SK-N-SH (cell line): ENCODE results near the gene GPR132.
"Not testable (repeated sequence)": the region's sequence is repeated elsewhere in the genome, so short reads cannot be mapped to it uniquely, and the experiment has no call there.

ENCODE experiments used
- CTCF ChIP-seq: fragments of 200-600 bp; sonication (generic); IDR thresholded peaks from 2 replicates; pipeline ENCODE4 v1.6.1; 2017; ENCODE audit warnings: antibody characterized with exemption, mild to moderate bottlenecking, moderate library complexity
- EP300 ChIP-seq, 2 experiments: IDR thresholded peaks; 2 replicates each; pipeline versions ENCODE4 v1.4.0 to v1.6.1; 2012; ENCODE audit warnings: borderline replicate concordance in 1 of 2, low read depth in 1 of 2, low read length in 1 of 2
- EZH2phosphoT487 ChIP-seq: fragments of 200-600 bp; sonication (generic); IDR thresholded peaks from 2 replicates; pipeline ENCODE4 v1.6.1; 2017; ENCODE audit warnings: low read depth, mixed run types, mild to moderate bottlenecking, antibody characterized with exemption, moderate library complexity, borderline replicate concordance
- JUND ChIP-seq: IDR thresholded peaks from 2 replicates; pipeline ENCODE4 v1.4.0; 2012
- MAX ChIP-seq: IDR thresholded peaks from 2 replicates; pipeline ENCODE4 v1.4.0; 2012; ENCODE audit warnings: low read depth
- REST ChIP-seq: IDR thresholded peaks from 2 replicates; pipeline ENCODE4 v1.6.1; 2012; ENCODE audit warnings: mild to moderate bottlenecking, low read depth, low read length, moderate library complexity
- RFX5 ChIP-seq: IDR thresholded peaks from 2 replicates; pipeline ENCODE4 v1.6.1; 2012; ENCODE audit warnings: mild to moderate bottlenecking, improper control_type of control experiment, low read length

GRCh38 chr14:105063506-105063905 lies 1.7 kb downstream of the GPR132 start:
- TF ChIP-seq REST; MAX; CTCF; EZH2phosphoT487; JUND; RFX5; EP300 (IDR thresholded peaks at IDR 0.05; ENCODE audit: borderline replicate concordance in 1 of 2, low read depth in 1 of 2, low read length in 1 of 2): not testable (repeated sequence)
